ENCODE results near the gene C1QTNF8.

C1QTNF8 gene

DNA sequence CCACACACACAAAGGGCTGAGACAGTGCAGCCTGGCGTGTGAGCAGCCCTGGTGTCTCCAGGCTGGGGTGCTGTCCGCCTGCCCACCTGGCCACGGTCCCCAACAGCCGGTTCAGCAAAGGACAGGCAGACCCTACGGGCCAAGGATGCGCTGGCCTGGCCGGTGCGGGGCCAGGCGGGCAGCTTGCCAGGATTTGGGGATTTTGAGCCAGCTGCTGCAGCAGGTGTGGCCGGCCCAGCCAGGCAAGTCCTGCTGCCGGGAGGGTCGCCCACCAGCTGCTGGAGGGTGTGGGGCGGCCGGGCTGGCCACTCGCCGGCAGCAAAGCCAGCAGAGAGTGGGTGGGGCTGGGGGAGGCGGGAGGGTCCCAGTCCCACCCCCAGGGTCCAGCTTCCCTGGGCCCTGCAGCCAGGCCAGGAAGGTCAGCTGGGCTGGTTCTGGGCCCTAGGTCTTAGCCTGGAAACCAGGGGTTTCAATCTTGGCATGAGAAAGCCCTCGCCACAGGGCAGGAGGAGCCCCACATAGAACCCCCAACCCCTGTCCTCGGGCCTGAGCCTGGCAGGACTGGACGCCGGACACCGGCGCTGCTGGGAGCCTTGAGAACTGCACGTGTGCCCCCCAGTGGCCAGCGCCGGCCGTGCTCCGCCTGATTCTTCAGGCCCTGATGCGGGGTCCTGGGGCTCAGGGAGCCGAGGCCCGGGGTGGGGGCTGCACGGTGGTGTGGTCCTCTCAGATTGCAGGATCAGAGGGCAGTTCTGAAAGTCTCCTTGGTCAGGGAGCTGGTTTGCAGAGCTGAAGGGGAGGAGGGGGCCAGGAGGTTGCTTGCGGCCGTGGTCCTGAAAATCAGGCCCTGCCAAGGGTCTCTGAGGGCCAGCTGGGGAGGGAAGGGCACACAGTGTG lies 41.1 kb downstream of the C1QTNF8 start:
- DNase-seq, result peak; percentile 24

DNA sequence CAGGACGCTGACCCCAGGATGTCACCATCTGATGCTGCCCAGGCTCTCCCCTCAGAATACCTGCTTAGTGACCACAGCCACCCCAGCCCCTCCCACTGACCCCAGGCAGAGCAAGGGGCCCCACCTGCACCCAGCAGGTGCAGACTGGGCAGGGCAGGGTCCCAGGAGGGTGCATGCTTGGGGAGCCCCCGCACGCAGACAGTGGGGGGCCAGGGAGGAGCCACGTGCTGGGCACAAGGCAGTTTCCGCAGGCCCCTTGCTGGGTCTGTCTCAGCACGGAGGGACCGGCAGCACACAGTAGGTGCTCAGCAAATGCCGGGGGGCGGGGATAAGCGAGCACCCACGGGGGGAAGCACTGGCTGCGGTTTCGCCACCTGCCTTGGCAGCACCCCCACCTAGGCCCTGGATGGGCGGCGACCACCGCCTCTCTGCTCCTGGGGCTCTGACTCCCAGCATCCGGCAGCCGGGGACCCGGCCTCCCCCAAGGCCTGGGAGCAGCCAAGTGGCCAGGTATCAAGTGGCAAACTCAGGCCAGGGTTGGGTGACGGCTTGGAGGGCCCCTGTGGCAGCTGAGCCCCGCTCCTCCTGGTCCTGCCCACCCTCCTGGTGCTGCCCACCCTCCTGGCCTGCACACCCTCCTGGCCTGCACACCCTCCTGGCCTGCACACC lies 42.2 kb downstream of the C1QTNF8 start:
- no peak for DNase-seq

DNA sequence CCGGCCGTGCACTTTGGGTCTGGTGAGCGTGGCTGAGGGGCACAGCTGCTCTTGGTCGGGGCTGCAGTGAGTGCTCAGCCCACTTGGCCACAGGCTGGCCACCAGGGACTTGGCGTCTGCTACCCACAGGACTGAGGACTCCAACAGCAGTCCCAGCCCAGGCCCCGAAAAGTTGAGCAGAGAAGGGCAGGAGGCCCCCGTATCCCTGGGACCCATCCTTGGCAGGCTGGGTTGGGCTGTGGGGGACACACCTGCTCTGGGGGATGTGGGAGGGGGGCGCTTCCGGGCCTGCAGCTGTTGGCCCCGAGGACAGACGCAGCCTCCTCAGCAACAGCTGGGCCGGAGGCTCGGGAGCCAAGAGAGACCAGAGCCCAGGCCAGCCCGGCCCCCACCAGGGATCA lies 42.9 kb downstream of the C1QTNF8 start:
- no peak for DNase-seq

DNA sequence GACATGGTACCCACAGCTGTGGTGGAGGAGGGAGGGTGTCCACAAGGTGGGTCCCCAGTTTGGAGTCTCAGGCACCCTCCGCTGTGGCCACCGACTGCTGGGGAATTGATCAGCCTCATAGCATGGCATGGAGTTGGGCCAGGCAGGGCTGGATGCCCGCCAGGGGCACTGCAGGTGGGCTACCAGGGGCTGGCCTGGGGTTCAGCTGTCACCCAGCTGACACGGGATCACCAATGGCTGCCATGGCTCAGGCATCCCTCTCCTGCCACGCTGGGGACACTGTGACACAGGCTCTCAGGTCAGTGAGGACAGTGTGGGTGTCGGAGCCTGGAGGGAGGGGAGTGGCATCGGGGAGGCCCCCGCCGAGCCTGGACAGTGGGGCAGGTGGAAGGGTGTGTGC lies 43.3 kb downstream of the C1QTNF8 start:
- no peak for DNase-seq

DNA sequence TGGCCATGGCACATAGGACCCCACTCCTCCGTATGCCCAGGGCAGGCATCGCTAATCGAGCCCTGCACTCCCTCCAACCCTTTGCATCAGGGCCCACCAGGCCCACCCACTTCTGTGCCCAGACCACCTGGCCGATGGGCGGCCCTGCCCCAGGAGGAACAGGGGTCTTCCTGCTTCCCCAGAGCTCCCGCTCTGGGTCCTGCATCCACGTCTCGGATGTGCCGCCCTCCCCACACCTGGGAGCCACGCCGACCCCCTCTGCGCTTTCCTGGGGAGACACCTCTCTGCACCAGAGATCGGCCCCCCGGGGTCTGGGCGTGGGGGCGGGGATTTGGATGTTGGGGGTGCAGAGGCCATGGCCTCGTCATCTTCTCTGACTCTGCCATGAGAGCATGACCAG lies 44.6 kb downstream of the C1QTNF8 start:
- no peak for DNase-seq

DNA sequence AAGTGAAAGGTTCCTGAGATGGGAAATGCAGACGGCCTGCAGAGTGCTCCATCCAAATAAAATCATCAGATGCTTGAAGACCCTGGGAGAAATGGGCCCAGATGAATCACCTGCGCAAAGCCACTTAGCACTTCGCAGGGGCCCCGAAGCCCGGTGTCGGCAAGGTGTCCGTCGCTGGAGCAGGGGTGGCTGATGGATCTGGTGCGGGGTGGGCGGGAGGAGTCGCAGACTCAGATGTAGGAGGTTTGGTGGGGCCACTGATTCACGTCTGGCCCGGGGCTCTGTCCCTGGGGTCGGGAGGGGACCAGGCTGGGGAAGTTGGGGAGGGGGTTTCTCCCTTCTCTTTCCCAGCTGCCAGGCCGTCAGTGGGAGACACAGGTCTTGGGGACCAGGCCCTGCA lies 45.1 kb downstream of the C1QTNF8 start:
- DNase-seq, result no peak

DNA sequence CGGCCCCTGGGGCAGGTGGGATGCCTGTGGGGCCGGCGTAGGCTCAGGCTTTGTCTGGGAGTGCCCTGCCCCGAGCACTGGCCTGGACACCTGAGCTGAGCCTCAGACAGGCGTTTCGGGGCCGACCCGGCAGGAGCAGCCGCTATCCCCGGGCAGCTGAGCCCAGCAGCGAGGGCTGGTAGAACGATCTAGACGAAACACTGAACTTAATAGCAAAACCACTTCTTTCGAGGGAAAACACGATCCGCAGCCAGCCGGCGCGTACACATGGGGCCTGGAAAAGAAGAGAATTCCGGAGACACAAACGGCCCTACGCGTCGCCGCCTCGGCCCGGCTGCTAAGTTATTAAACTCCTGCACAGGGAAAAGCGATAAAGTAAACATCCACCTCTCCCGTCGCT lies 45.5 kb downstream of the C1QTNF8 start:
- no peak for DNase-seq

DNA sequence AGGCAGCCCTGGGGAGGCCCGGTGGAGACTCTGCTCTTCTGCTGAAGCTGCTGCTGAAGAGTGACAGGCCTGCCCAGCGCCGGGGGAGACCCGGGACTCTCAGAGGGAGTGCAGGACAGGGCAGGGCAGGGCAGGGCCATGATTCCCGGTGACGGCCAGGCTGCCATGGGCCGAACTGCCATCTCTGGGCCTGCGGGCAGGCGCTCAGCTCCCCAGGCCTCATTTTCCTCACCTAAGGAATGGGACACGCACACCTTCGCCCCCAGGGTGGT lies 46.1 kb downstream of the C1QTNF8 start:
- no peak for DNase-seq

DNA sequence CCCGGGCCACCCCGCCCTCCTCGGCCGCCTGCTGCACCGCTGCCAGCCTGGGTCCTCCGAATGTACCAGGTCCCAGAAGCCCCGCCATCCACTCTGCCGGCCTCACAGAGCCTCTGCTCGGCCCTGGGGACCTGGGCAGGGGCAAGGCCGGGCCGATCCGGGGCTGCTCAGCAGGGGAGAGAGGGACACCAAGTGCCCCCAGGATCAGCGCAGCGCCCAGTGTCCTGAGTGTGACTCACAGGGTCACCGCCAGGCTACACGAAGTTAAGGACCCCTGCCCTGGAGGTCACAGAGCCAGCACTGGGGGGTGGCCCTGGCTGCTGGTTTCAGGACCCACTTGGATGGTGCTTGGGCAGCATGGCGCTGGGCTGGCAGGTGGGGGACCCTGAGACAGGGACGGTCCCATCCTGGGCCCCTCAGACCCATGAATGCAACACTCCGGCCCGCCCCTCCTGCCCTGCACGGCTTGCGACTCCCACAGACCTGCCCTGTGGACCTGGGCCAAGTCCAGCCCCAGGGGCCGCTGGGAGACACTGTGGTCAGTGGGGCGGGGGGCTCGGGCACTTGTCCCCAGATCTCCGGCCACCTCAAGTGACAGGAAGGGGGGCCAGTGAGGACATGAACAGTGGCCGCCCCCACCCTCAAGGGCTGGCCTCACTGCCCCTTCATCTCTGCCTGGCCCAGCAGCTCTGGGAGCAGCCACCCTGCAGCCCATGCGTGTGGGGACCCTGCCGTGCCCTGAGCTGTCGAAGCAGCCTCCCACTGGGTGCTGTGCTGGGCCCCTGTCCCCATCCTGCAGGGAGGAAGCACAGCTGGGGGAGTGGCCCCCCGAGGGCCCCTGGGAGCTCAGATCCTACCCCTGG lies 46.7 kb downstream of the C1QTNF8 start:
- no peak for DNase-seq

DNA sequence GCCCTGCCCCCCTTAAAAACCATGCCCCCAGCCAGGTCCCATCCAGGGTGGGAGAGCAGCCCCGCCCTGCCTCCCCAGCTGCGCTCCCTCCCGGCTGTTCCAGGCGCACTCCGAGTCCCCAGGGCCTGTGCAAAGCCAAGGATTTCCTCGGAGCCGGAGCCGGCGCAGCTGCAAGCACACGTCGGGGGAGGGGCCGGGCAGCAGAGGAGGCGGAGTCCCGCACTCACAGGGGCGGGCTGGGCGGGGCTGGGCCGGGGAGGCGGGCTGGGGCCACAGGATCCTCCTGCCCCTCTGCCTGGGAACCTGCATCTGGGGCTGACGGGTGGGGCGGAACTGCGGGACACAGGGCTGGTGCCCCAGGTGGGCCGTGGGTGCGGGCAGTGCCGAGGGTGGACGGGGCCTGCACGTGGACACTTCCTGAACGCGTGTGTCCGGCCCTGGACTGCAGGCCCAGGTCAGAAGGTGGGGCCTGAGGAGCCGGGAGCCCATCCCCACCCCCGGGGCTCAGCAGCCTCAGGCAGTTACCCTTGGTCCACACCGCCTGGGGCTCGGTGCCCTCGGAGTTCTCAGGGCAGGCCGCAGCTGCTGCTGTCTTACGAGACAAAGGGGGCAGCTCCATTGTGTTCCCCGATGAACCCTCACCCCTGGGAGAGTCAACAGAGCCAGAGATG lies 47.5 kb downstream of the C1QTNF8 start:
- peak; percentile 53 for DNase-seq

DNA sequence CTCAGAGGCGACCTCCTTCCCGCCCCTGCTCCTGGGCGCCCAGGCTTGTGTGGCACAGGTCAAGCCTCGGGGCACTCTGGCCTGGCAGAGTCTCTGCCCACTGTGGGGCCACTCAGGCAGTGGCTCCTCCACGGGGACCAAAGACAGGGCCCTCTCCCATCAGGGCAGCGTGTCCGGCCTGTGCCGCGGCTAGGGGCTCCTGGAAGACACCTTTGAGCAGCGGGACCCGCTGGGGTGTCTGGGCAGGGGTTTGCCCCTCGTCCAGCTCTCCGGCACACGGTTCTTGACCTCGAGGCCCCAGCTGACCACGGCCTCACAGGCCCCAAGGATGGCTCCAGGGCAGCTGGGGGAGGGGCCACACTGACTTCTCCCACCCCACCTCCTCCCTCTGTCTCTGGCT lies 48.2 kb downstream of the C1QTNF8 start:
- no peak for DNase-seq

DNA sequence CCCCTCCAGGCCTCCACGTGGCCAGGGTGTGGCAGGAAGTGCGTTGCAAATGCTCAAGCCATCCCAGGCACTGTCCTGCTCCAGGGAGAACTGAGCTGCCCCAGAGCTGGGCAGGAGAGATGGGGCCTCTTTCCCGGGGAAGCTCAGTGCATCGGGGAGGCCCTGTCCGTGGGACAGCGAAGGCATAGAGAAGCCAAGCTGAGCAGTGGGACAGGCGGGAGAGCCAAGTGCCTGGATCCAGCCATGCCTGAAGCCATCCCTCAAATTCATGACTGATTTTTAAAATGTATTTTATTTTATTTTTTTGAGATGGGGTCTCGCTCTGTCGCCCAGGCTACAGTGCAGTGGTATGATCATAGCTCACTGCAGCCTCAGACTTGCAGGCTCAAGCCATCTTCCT lies 48.9 kb downstream of the C1QTNF8 start:
- no peak for DNase-seq

DNA sequence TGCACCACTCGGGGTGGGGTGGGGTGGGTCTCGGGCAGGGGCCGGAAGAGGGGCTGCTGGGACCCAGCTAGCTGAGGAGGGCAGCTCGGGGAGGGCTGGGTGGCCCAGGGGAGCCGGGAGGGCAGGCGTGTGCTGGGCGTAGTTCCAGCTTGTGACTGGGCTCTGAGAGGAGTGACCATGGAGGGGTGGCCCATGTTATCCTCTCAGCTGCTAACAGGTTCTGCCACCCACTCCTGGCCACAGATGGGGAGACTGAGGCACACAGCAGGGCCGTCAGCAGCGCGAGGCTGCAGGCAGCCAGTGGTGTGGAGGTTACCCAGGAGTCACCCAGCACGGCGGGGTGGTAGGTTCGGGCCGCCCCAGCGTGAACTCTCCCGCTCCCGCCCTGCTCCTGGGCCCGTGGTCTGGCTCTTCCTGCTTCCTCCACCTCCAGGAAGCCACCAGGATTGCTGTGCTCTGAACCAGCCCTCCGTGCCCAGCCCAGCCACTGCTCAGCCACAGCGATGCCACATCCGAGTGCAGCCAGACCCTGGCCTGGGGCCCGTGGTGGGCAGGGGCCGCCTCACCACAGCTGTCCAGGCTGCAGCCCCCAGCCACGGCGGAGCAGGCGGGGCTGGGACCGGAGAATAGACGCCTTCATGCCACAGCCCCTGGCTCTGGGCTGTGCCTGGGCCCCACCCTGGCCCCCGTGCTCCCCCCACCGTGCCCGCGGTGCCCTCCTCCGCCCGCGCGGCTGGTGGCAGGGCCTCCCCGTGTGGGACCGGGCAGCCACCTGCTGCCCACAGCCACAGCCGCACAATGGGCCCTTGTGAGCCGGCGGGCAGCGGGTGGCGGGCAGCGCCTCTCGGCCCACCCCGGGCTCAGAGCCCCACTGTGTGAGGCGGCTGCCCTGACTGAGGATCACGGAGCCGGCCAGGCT lies 49.8 kb downstream of the C1QTNF8 start:
- no peak for DNase-seq

DNA sequence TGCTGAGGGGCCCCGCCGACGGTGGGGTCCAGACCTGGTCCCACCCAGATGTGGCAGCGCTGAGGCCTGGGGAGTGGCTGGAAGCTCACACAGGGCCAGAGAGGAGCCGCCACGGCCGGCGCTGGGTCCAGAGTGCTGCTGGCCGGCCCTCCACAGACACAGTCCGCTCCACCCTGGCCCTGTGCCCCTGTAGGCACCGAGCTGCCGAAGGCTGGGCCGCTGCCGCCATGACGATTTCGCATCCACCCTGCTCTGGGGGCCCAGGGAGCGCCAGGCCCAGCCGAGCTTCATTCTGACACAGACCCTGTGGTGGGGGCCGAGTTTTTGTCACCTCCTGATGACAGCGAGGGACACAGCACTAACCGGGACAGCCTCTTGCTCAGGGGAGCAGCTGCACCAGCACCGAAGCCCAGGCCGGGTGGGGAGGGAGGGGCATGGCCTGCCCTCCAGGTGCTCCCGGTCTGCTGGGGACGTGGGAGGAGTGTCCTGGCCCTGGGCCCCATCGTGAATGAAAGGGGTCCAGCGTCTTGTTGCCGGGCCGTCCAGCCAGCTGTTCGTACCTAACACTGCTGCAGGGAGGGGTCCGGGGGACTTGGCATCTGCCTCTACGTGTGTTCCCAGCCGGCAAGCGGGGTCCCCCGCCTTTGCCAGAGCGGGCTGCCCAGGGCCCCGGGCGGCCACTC lies 50.6 kb downstream of the C1QTNF8 start:
- DNase-seq, result no peak

DNA sequence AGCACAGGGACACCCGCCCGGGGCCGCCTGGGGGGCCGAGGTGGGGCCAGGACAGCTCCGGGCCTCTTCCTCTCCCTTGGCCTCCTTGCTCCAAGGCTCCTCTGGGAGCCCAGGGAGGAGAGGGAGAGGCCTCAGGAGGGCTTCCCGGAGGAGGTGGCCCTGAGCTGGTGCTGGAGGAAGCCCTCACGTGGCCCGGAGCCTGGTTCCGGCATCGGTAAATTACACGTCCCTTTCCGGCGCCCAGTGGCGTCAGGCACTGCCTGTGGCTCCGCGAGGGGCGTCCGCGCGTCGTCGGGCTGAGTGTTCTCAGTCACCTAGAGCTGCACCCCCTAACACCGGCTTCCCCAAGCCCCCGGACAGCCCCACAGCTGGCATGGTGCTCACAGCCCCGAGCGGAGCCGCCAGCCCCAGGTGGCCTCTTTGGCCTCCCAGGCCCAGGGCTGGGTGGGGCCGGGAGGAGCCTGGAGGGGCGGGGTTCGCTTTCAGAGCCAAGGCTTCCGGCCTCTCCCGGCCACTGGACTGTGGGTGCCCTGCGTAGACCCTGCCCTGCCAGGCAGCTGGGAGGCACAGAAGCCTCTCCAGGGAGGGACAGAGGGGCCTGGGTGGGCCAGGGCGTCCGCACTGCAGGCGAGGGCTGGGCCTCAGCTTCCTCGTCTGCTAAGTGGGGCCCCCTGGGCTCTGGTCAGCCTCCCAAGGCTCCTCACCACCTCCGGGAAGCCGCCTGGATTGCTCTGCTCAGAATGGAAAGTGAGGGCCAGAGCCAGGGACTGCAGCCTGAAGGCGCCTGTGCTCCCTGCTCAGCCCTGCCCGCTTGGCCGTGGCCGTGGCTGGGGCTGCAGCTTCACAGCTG lies 51.4 kb downstream of the C1QTNF8 start:
- no peak for DNase-seq

DNA sequence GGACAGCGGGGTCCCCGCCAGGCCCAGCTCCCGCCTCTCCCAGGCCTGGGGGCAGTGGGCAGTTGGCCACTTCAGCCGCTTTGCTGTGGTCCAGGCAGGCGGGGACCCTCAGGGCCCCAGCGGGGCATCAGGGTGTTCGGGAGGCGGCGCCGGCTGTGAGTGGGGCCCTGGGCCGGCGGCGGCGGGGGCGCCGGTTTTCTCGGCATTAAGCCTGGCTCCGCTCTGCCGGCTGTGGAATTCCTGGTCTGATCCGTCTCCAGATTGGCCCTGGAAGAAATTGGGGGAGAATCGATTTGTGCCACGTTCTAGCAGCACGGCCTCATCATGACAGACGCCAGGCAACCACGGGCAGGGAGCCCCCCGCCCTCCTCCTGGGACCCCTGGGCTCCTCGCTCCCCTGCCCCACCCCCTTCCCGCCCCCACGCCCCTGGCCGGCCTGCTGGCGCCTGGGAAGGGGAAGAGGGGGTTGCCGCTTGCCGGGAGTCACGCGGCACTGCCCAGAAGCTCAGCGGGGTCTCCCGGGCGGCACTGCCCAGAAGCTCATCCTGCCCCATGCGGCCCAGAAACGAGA lies 52.1 kb downstream of the C1QTNF8 start:
- no peak for DNase-seq

DNA sequence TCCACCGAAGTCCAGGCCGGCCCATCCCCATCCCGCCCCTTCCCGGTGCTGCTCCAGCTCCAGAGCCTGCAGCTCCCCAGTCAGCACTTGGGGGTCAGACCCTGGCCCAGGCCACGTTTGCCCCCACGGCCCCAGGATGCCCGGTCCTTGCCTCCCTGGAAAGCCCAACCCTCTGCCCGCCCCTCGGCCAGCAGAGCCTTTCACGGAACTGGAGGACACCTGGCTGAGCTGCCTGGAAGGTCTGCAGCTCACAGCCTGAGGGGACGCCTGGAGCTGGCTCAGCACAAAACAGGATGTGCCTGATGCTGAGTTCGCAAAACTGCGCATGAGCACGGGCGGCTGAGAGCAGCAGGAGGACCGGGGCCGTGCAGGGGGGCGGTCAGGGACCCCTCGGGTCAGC lies 53.2 kb downstream of the C1QTNF8 start:
- DNase-seq, result no peak

DNA sequence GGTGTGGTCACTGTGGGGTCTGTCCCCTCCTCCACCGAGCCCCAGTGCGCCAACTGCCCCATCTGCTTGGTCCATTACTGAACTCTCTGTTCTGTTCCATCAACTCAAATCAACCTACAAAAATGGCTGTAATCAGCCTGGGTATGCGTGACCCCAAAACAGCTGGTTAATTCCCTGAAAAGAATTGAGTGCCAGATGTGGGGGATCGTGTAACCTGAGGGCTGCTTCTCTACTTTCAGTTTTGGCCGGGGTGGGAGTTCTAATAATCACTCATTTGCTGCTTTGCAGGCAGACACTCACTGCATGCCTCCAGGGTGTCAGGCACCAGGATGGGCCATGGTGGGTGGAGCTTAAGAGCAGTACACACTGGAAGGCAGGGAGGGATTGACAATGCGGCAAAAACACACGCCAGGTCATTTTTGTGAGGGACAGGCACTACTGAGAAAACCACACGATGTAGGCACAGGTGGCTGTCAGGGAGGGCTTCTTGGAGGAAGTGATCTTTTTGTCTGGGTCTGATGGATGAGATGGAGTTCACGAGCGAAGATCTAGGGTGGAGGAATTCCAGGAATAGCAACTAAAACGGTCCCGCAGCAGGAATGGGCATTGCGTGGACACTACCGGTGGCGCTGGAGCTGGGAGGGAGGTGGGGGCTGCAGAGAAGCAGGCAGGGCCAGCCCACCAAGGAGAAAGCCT lies 53.8 kb downstream of the C1QTNF8 start:
- no peak for DNase-seq

DNA sequence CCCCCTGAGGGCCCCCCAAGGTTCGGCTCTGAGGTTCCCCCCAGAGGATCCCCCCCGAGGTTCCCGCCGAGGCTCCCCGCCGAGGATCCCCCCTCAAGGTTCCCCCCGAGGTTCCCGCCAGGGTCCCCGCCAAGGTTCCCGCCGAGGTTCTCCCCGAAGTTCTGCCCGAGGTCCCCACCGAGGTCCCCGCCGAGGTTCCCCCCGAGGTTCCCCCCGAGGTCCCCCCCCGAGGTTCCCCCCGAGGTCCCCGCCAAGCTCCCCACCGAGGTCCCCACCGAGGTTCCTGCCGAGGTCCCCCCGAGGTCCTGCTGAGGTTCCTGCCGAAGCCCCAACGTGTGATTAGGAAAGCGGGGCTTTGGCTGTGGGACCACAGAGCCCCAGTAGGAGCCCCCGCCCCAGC lies 55.7 kb downstream of the C1QTNF8 start:
- no peak for DNase-seq

DNA sequence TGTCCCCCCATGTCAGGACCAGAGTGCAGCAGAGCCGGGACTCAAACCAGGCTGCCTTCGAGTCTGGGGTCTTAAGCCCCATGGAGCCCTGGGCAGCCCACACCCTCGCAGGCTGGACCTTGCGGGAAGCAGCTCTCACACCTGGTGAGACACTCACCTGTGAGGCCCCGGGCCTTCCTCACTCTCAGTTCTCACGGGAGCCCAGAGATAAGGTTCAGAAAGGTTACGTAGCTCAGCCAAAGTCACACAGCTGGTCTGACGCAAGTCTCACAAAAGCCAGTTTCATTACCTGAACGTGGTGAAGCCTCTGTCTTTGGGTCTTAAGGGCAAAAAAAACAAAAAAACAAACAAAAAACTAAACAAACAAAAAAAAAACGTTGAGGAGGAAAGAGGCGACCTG lies 56.3 kb downstream of the C1QTNF8 start:
- DNase-seq, result no peak
